ENCODE measurements around the gene LIN7B. TPM values are rescaled to one million over a fixed set of nuclear protein-coding genes. Genes with fewer than 3 reads are reported as not detected.
A peak's percentile ranks its signal among the peaks of the same experiment; 100 is the strongest.

LIN7B gene
- total and polyA plus RNA-seq, 9 of the 15 experiments (the other 6 are each of a cell fraction or from before 2014, with no cell fraction given) = 0.89 to 15.7 (median 4.0) TPM

GRCh38 chr19:49154279-49154678 is 40.1 kb downstream of the LIN7B start:
- ChIA-PET POLR2A (interaction anchor here (0.7 to 1.9 kb wide), 8 partner anchors 8 to 829 kb away, joined by 3 to 7 read pairs (median 4); partner anchors contain the start of gene EMP3), CTCF (ENCODE audit: low intra/inter-chr PET ratio) (no interaction called here)
- Histone ChIP-seq H3K79me2 (ENCODE audit: control insufficient read depth, insufficient read depth, low read length) (peaks cover 44% of the 10 kb centered on the region), H3K4me1 (replicated peaks in 1 of 2; ENCODE audit: control insufficient read depth in 2 of 2, insufficient read depth in 2 of 2, low read length in 2 of 2) (peaks cover 49 to 84% of the 10 kb centered on the region in 2 experiments), H3K4me2 (ENCODE audit: insufficient read depth, low read length) (peak overlapping the region; percentile 89), H3K36me3 (ENCODE audit: control insufficient read depth, insufficient read depth, low read length) (0 out of 3 replicates have a peak, but pooled peaks cover 2% of the 10 kb centered on the region), H3K4me3 (no peak overlapping the region), H3K27me3 (ENCODE audit: control insufficient read depth in 2 of 2, insufficient read depth in 2 of 2, low read length in 2 of 2) (no peaks in the 10 kb centered on the region), H4K20me1 (replicated peaks; ENCODE audit: control insufficient read depth, insufficient read depth, low read length) (peaks cover 5% of the 10 kb centered on the region; the same call in 1 of the 2 replicates), H3K9me1 (ENCODE audit: control insufficient read depth, insufficient read depth, low read length) (no peaks in the 10 kb centered on the region), H2AFZ (ENCODE audit: low read depth, low read length) (no peak overlapping the region), H3K27ac (ENCODE audit: extremely low read depth, low read depth, low read length) (no peak overlapping the region; the same call in 2 of the 3 replicates), H3K9me3 (replicated peaks; ENCODE audit: control insufficient read depth, insufficient read depth, low read depth, low read length) (no peaks in the 10 kb centered on the region), H3K9ac (ENCODE audit: insufficient read depth in 1 of 2, low read depth in 2 of 2, low read length in 2 of 2) (peak overlapping the region in 1 of 2 experiments; percentile 91; a peak in 1 of 4 replicates)
- in situ Hi-C loops (cut with MboI) (no loop called here), intact Hi-C loops (cut with micrococcal nuclease) (loop anchor here (5.0 to 10.0 kb wide), 3 partner anchors 159 to 822 kb away; partner anchors contain the start of genes GYS1, RUVBL2 and SLC17A7)
- WGBS (ENCODE audit: insufficient coverage, low coverage, missing lambda C conversion rate) = 93% methylated on average over 5 of the region's 6 CpGs
- no peak for DNase-seq (ENCODE audit: extremely low read depth in 1 of 4, low spot score in 3 of 4)
- no peak for ATAC-seq
- TF ChIP-seq HMG20B (CRISPR knock-in tag; IDR thresholded peaks at IDR 0.05) (no peak), BCOR (IDR thresholded peaks at IDR 0.05) (no peak), ZNF263 (CRISPR knock-in tag; IDR thresholded peaks at IDR 0.05; ENCODE audit: borderline replicate concordance) (peak; percentile 64; the same call in 1 of the 2 replicates), KDM1A (IDR thresholded peaks at IDR 0.05) (peak in 1 of 2 experiments; percentile 33; a peak in 1 of 4 replicates), CHD7 (IDR thresholded peaks at IDR 0.05; ENCODE audit: low read depth, low read length) (no peak), ZC3H4 (CRISPR knock-in tag; IDR thresholded peaks at IDR 0.05; ENCODE audit: borderline replicate concordance) (0 out of 2 replicates have a peak, but pooled peaks have one; percentile 13), RBM14 (IDR thresholded peaks at IDR 0.05; ENCODE audit: borderline replicate concordance, insufficient read depth, low read depth, low read length) (no peak), GABPB1 (CRISPR knock-in tag; IDR thresholded peaks at IDR 0.05) (0 out of 2 replicates have a peak, but pooled peaks have one; percentile 12), MAX (CRISPR knock-in tag; IDR thresholded peaks at IDR 0.05) (peak; percentile 29)
- FAIRE-seq = no peak
- BruUV-seq (replicated peaks) = no TSS peak
